Osteoblast (primary cell): ENCODE measurements around the gene DEPP1. TPM values are rescaled to one million over a fixed set of nuclear protein-coding genes. Genes with fewer than 3 reads are reported as not detected.
A peak's percentile ranks its signal among the peaks of the same experiment; 100 is the strongest.

Experiments
- DNase-seq: peaks from one replicate; pipeline ENCODE4 v3.0.0; 2011; ENCODE audit warnings: low spot score, mixed read lengths; ENCODE audit not compliant: insufficient read length; ENCODE audit errors: missing footprints
- H2AFZ ChIP-seq: 2 replicates; pipeline ENCODE4 v1.6.0; 2011; ENCODE audit warnings: mild to moderate bottlenecking, low read length
- H3K27ac ChIP-seq: 2 replicates; pipeline ENCODE4 v1.5.1; 2011; ENCODE audit warnings: mild to moderate bottlenecking, low read depth, low read length, moderate library complexity
- H3K27me3 ChIP-seq: 2 replicates; pipeline ENCODE4 v1.6.0; 2012; ENCODE audit warnings: mild to moderate bottlenecking, control low read depth, inconsistent platforms, low read length, moderate library complexity; ENCODE audit not compliant: insufficient read depth
- H3K36me3 ChIP-seq: 2 replicates; pipeline ENCODE4 v1.5.1; 2011; ENCODE audit warnings: mild to moderate bottlenecking, low read length, control low read depth, moderate library complexity; ENCODE audit not compliant: insufficient read depth
- H3K4me1 ChIP-seq: 2 replicates; pipeline ENCODE4 v1.5.1; 2011; ENCODE audit warnings: mild to moderate bottlenecking, low read length, control low read depth, moderate library complexity; ENCODE audit not compliant: insufficient read depth
- H3K4me2 ChIP-seq: 2 replicates; pipeline ENCODE4 v1.6.0; 2011; ENCODE audit warnings: mild to moderate bottlenecking, low read length; ENCODE audit not compliant: insufficient read depth
- H3K4me3 ChIP-seq: fragments of 200-600 bp; sonication (generic); 3 replicates; pipeline ENCODE4 v1.5.1; 2012; ENCODE audit warnings: mild to moderate bottlenecking, low read length, inconsistent platforms; ENCODE audit not compliant: insufficient read depth
- H3K79me2 ChIP-seq: 2 replicates; pipeline ENCODE4 v1.6.0; 2012; ENCODE audit warnings: mild to moderate bottlenecking, low read length, control low read depth, inconsistent platforms; ENCODE audit not compliant: insufficient read depth
- H3K9me3 ChIP-seq: 2 replicates; pipeline ENCODE4 v1.5.1; 2011; ENCODE audit warnings: low read depth, low read length, control low read depth
- H4K20me1 ChIP-seq: 2 replicates; pipeline ENCODE4 v1.6.0; 2012; ENCODE audit warnings: mild to moderate bottlenecking, low read length, control low read depth; ENCODE audit not compliant: insufficient read depth
- CTCF ChIP-seq: IDR thresholded peaks from 2 replicates; pipeline ENCODE4 v1.5.1; 2011; ENCODE audit warnings: mild to moderate bottlenecking, low read depth, low read length, moderate library complexity; ENCODE audit errors: extremely low read depth
- total RNA-seq: library from RNA; depleted of rRNA; stranded (reverse); fragments of >200 nt; gene quantifications from 2 replicates; pipeline ENCODE4 v1.2.3, GENCODE V29; 2012

Gene DEPP1
- total RNA-seq, 1 donor, result 87.6 TPM

GRCh38 chr10:44983066-44983894 is 4.7 kb upstream of the DEPP1 start:
- no peak overlapping the region for H3K27ac ChIP-seq
- TF ChIP-seq CTCF, result no peak
- no peaks in the 10 kb centered on the region for H3K27me3 ChIP-seq
- H3K4me2 ChIP-seq, result no peak overlapping the region
- no peak overlapping the region for H2AFZ ChIP-seq
- no peak overlapping the region for H3K4me3 ChIP-seq
- no peaks in the 10 kb centered on the region for H4K20me1 ChIP-seq
- DNase-seq, result peak; percentile 71
- H3K9me3 ChIP-seq, result no peaks in the 10 kb centered on the region
- H3K79me2 ChIP-seq, result peaks cover 3% of the 10 kb centered on the region
- peaks cover 43% of the 10 kb centered on the region for H3K4me1 ChIP-seq
- no peaks in the 10 kb centered on the region for H3K36me3 ChIP-seq

- peak overlapping the region; percentile 94 for H3K27ac ChIP-seq
- H3K4me3 ChIP-seq, result no peak overlapping the region
- H3K36me3 ChIP-seq, result no peaks in the 10 kb centered on the region
- no peaks in the 10 kb centered on the region for H3K27me3 ChIP-seq
- no peaks in the 10 kb centered on the region for H4K20me1 ChIP-seq
- DNase-seq, result peak; percentile 69
- no peaks in the 10 kb centered on the region for H3K9me3 ChIP-seq
- no peak overlapping the region for H3K4me2 ChIP-seq
- peaks cover 51% of the 10 kb centered on the region for H3K4me1 ChIP-seq
- no peak overlapping the region for H2AFZ ChIP-seq
- TF ChIP-seq CTCF, result no peak
- peaks cover 11% of the 10 kb centered on the region for H3K79me2 ChIP-seq
Observed at GRCh38 chr10:44982496-44982895, 3.9 kb upstream of the DEPP1 start.

GRCh38 chr10:44982114-44982460 is 3.5 kb upstream of the DEPP1 start:
- Histone ChIP-seq H3K36me3 (no peaks in the 10 kb centered on the region), H3K79me2 (peaks cover 15% of the 10 kb centered on the region), H2AFZ (peak overlapping the region; percentile 64), H3K4me3 (no peak overlapping the region), H3K27ac (peak overlapping the region; percentile 94), H3K9me3 (no peaks in the 10 kb centered on the region), H3K27me3 (no peaks in the 10 kb centered on the region), H4K20me1 (no peaks in the 10 kb centered on the region), H3K4me1 (peaks cover 55% of the 10 kb centered on the region), H3K4me2 (peak overlapping the region; percentile 72)
- peak; percentile 72 for DNase-seq
- no peak for TF ChIP-seq CTCF
